PFSK-1 (cell line): ENCODE results near the gene FGF14.

Source experiments
- POLR2AphosphoS5 ChIP-seq: IDR thresholded peaks from 2 replicates; pipeline ENCODE4 v1.6.1; 2012; ENCODE audit warnings: low read depth, mild to moderate bottlenecking, control low read depth, low read length, moderate library complexity
- SIN3A ChIP-seq: IDR thresholded peaks from 2 replicates; pipeline ENCODE4 v1.6.1; 2012; ENCODE audit warnings: mild to moderate bottlenecking, low read length, moderate library complexity, borderline replicate concordance; ENCODE audit not compliant: insufficient read depth
- TAF1 ChIP-seq: IDR thresholded peaks from 2 replicates; pipeline ENCODE4 v1.6.1; 2012; ENCODE audit warnings: low read length, control low read depth, borderline replicate concordance; ENCODE audit not compliant: insufficient read depth

GRCh38 chr13:102136735-102137296, 265.0 kb downstream of the FGF14 start:
- no peak for TF ChIP-seq SIN3A
- no peak for TF ChIP-seq POLR2AphosphoS5
- no peak for TF ChIP-seq TAF1
